ENCODE data around the gene MLLT10.

GRCh38 chr10:21648040-21648439 is 114.0 kb downstream of the MLLT10 start:
- TF ChIP-seq E2F4 (CRISPR knock-in tag; IDR thresholded peaks at IDR 0.05; ENCODE audit: low read depth) (no peak), RFX5 (IDR thresholded peaks at IDR 0.05; ENCODE audit: low read depth, low read length) (no peak), GTF2F1 (IDR thresholded peaks at IDR 0.05; ENCODE audit: low read depth, low read length) (no peak), CEBPB (tag; IDR thresholded peaks at IDR 0.05) (no peak), HINFP (tag; conservative IDR thresholded peaks at IDR 0.05; ENCODE audit: low read depth) (no peak), HCFC1 (IDR thresholded peaks at IDR 0.05; ENCODE audit: low read depth, low read length) (no peak), CTCF (IDR thresholded peaks at IDR 0.05 in 2 of 3, conservative IDR thresholded peaks at IDR 0.05 in 1 of 3; ENCODE audit: insufficient read depth in 2 of 3, low read depth in 1 of 3, low read length in 3 of 3) (no peak), ZNF512 (tag; IDR thresholded peaks at IDR 0.05) (no peak)
